ENCODE data around the gene SUSD1.
A peak's percentile ranks its signal among the peaks of the same experiment; 100 is the strongest.

The SUSD1 gene

GRCh38 chr9:112064871-112065270, 110.2 kb downstream of the SUSD1 start:
- DNase-seq: no peak

GRCh38 chr9:112063586-112063985, 111.5 kb downstream of the SUSD1 start:
- no peak for DNase-seq

- no peak for DNase-seq
These were observed 111.9 kb downstream of the SUSD1 start for GRCh38 chr9:112063151-112063550.

- DNase-seq: peak; percentile 99
These were observed 113.9 kb downstream of the SUSD1 start for GRCh38 chr9:112061152-112061740.

- DNase-seq: no peak
These were observed 115.2 kb downstream of the SUSD1 start for GRCh38 chr9:112059966-112060320.

GRCh38 chr9:112059145-112059965, 115.7 kb downstream of the SUSD1 start:
- peak; percentile 86 for DNase-seq

GRCh38 chr9:112056996-112057395, 118.1 kb downstream of the SUSD1 start:
- DNase-seq: no peak

GRCh38 chr9:112054916-112055315, 120.2 kb downstream of the SUSD1 start:
- DNase-seq: no peak

GRCh38 chr9:112051812-112052211, 123.3 kb downstream of the SUSD1 start:
- peak; percentile 74 for DNase-seq

GRCh38 chr9:112050544-112051475, 124.3 kb downstream of the SUSD1 start:
- DNase-seq: peak; percentile 94

- DNase-seq: peak; percentile 87
These were observed 125.1 kb downstream of the SUSD1 start for GRCh38 chr9:112049811-112050516.

- DNase-seq: peak; percentile 85
These were observed 126.0 kb downstream of the SUSD1 start for GRCh38 chr9:112048924-112049691.

- DNase-seq: no peak
These were observed 127.5 kb downstream of the SUSD1 start for GRCh38 chr9:112047538-112048066.

GRCh38 chr9:112046181-112046580, 128.9 kb downstream of the SUSD1 start:
- peak; percentile 83 for DNase-seq

- DNase-seq: no peak
These were observed 130.2 kb downstream of the SUSD1 start for GRCh38 chr9:112044881-112045280.

- DNase-seq: no peak
These were observed 130.9 kb downstream of the SUSD1 start for GRCh38 chr9:112044186-112044585.

- DNase-seq: peak; percentile 77
These were observed 131.7 kb downstream of the SUSD1 start for GRCh38 chr9:112043423-112043822.

- no peak for DNase-seq
These were observed 132.3 kb downstream of the SUSD1 start for GRCh38 chr9:112042769-112043168.

- no peak for DNase-seq
These were observed 132.9 kb downstream of the SUSD1 start for GRCh38 chr9:112042244-112042638.

GRCh38 chr9:112041536-112042243, 133.4 kb downstream of the SUSD1 start:
- DNase-seq: peak; percentile 100

- no peak for DNase-seq
These were observed 133.9 kb downstream of the SUSD1 start for GRCh38 chr9:112041199-112041535.

Measured in fibroblast of skin of back (primary cell).